H9 (cell line): ENCODE measurements around the gene C11orf65. TPM values are rescaled to one million over a fixed set of nuclear protein-coding genes. Genes with fewer than 3 reads are reported as not detected.
A peak's percentile ranks its signal among the peaks of the same experiment; 100 is the strongest.
"Not testable (repeated sequence)": the region's sequence is repeated elsewhere in the genome, so short reads cannot be mapped to it uniquely, and the experiment has no call there.

ENCODE experiments used
- DNase-seq: peaks from one replicate; pipeline ENCODE4 v3.0.0-alpha.2; 2017
- H2AFZ ChIP-seq: one replicate; pipeline ENCODE4 v1.6.1; 2013; ENCODE audit warnings: mild to moderate bottlenecking, low read length, control low read depth, moderate library complexity
- H2AK5ac ChIP-seq: 2 replicates; pipeline ENCODE4 v1.6.1; 2013; ENCODE audit warnings: low read length, control low read depth, mixed read lengths; ENCODE audit not compliant: insufficient read length
- H2BK120ac ChIP-seq: one replicate; pipeline ENCODE4 v1.6.1; 2013; ENCODE audit warnings: low read depth, mild to moderate bottlenecking, low read length, control low read depth, inconsistent platforms; ENCODE audit not compliant: poor library complexity, severe bottlenecking
- H2BK12ac ChIP-seq: 2 replicates; pipeline ENCODE4 v1.6.1; 2013; ENCODE audit warnings: low read length, control low read depth, mixed read lengths, low read depth; ENCODE audit not compliant: insufficient read length
- H2BK15ac ChIP-seq: 2 replicates; pipeline ENCODE4 v1.6.1; 2013; ENCODE audit warnings: low read depth, low read length, control low read depth
- H2BK20ac ChIP-seq: one replicate; pipeline ENCODE4 v1.6.1; 2013; ENCODE audit warnings: low read depth, mild to moderate bottlenecking, low read length, control low read depth, inconsistent platforms; ENCODE audit not compliant: poor library complexity, severe bottlenecking
- H2BK5ac ChIP-seq: 2 replicates; pipeline ENCODE4 v1.6.1; 2013; ENCODE audit warnings: low read length, control low read depth, mixed read lengths; ENCODE audit not compliant: insufficient read length
- H3K14ac ChIP-seq: 2 replicates; pipeline ENCODE4 v1.6.1; 2013; ENCODE audit warnings: low read length, control low read depth; ENCODE audit not compliant: insufficient read depth
- H3K18ac ChIP-seq: 2 replicates; pipeline ENCODE4 v1.6.1; 2013; ENCODE audit warnings: low read depth, mild to moderate bottlenecking, mixed read lengths, low read length, control low read depth; ENCODE audit not compliant: insufficient read length
- H3K23ac ChIP-seq: 2 replicates; pipeline ENCODE4 v1.6.1; 2013; ENCODE audit warnings: low read length, control low read depth, mixed read lengths, low read depth; ENCODE audit not compliant: insufficient read length
- H3K23me2 ChIP-seq: 2 replicates; pipeline ENCODE4 v1.6.1; 2013; ENCODE audit warnings: low read depth, mild to moderate bottlenecking, mixed read lengths, low read length, control low read depth; ENCODE audit not compliant: insufficient read length, poor library complexity, severe bottlenecking
- H3K27ac ChIP-seq: 2 replicates; pipeline ENCODE4 v1.5.1; 2013; ENCODE audit warnings: low read length, control low read depth, mixed read lengths, low read depth; ENCODE audit not compliant: insufficient read length
- H3K27me3 ChIP-seq: 2 replicates; pipeline ENCODE4 v1.6.1; 2013; ENCODE audit warnings: low read length, control low read depth, inconsistent platforms; ENCODE audit not compliant: insufficient read depth
- H3K4ac ChIP-seq: 2 replicates; pipeline ENCODE4 v1.6.1; 2013; ENCODE audit warnings: low read depth, mild to moderate bottlenecking, control low read depth, inconsistent platforms, low read length, moderate library complexity
- H3K4me1 ChIP-seq: 2 replicates; pipeline ENCODE4 v1.6.1; 2013; ENCODE audit warnings: low read length, control low read depth, inconsistent platforms; ENCODE audit not compliant: insufficient read depth
- H3K4me2 ChIP-seq: 2 replicates; pipeline ENCODE4 v1.6.1; 2013; ENCODE audit warnings: low read length, control low read depth, mixed read lengths; ENCODE audit not compliant: insufficient read length, insufficient read depth
- H3K56ac ChIP-seq: 2 replicates; pipeline ENCODE4 v1.6.1; 2013; ENCODE audit warnings: low read depth, mild to moderate bottlenecking, mixed read lengths, low read length, control low read depth; ENCODE audit not compliant: insufficient read length
- H3K79me1 ChIP-seq: 2 replicates; pipeline ENCODE4 v1.6.1; 2013; ENCODE audit warnings: low read depth, mild to moderate bottlenecking, moderate library complexity, low read length, control low read depth, inconsistent platforms; ENCODE audit not compliant: insufficient read depth, poor library complexity, severe bottlenecking
- H3K79me2 ChIP-seq: 2 replicates; pipeline ENCODE4 v1.6.1; 2013; ENCODE audit warnings: low read length, control low read depth, inconsistent platforms; ENCODE audit not compliant: insufficient read depth
- H3K9ac ChIP-seq: 2 replicates; pipeline ENCODE4 v1.6.1; 2013; ENCODE audit warnings: low read length, control low read depth, mixed read lengths; ENCODE audit not compliant: insufficient read length; ENCODE audit errors: extremely low read depth
- H3K9me3 ChIP-seq: one replicate; pipeline ENCODE4 v1.6.1; 2013; ENCODE audit warnings: low read depth, low read length, inconsistent platforms; ENCODE audit not compliant: control insufficient read depth
- H3T11ph ChIP-seq: one replicate; pipeline ENCODE4 v1.6.1; 2013; ENCODE audit warnings: mild to moderate bottlenecking, low read length, control low read depth, inconsistent platforms
- H4K20me1 ChIP-seq: one replicate; pipeline ENCODE4 v1.6.1; 2013; ENCODE audit not compliant: control insufficient read depth, insufficient read length, insufficient read depth
- H4K5ac ChIP-seq: 2 replicates; pipeline ENCODE4 v1.6.1; 2013; ENCODE audit warnings: low read depth, mild to moderate bottlenecking, mixed read lengths, low read length, control low read depth; ENCODE audit not compliant: insufficient read length
- H4K8ac ChIP-seq: replicated peaks from 2 replicates; pipeline ENCODE4 v1.6.1; 2013; ENCODE audit warnings: low read length, control low read depth, mixed read lengths, low read depth; ENCODE audit not compliant: insufficient read length
- H4K91ac ChIP-seq: 2 replicates; pipeline ENCODE4 v1.6.1; 2013; ENCODE audit warnings: low read depth, mild to moderate bottlenecking, moderate library complexity, mixed read lengths, low read length, control low read depth; ENCODE audit not compliant: insufficient read length
- H3K27ac Mint-ChIP-seq, 3 experiments: 2 replicates in 2 of 3; 3 replicates in 1 of 3; pipeline ENCODE4 v1.8.0; 2020 to 2021; ENCODE audit warnings: mixed read lengths in 3 of 3, mild to moderate bottlenecking in 1 of 3, moderate library complexity in 1 of 3
- H3K27me3 Mint-ChIP-seq: 2 replicates; pipeline ENCODE4 v1.8.0; 2021; ENCODE audit warnings: low read depth, mild to moderate bottlenecking, moderate library complexity, mixed read lengths
- H3K36me3 Mint-ChIP-seq, 3 experiments: 2 replicates in 2 of 3; 3 replicates in 1 of 3; pipeline ENCODE4 v1.8.0; 2020 to 2021; ENCODE audit warnings: low read depth in 3 of 3, mixed read lengths in 3 of 3; ENCODE audit not compliant: insufficient read depth in 1 of 3
- H3K4me1 Mint-ChIP-seq, 2 experiments: 2 replicates each; pipeline ENCODE4 v1.8.0; 2020; ENCODE audit warnings: mixed read lengths in 2 of 2
- H3K4me3 Mint-ChIP-seq, 2 experiments: 2 replicates in 1 of 2; 3 replicates in 1 of 2; pipeline ENCODE4 v1.8.0; 2020 to 2021; ENCODE audit warnings: mild to moderate bottlenecking in 2 of 2, mixed read lengths in 2 of 2, moderate library complexity in 1 of 2
- H3K9me3 Mint-ChIP-seq, 2 experiments: 2 replicates in 1 of 2; 3 replicates in 1 of 2; pipeline ENCODE4 v1.8.0; 2020; ENCODE audit warnings: mild to moderate bottlenecking in 2 of 2, mixed read lengths in 2 of 2, moderate library complexity in 1 of 2
- CTCF ChIP-seq: fragments of 200-600 bp; sonication (generic); conservative IDR thresholded peaks from 3 replicates; pipeline ENCODE4 v1.8.0; 2021; ENCODE audit warnings: antibody characterized with exemption, mild to moderate bottlenecking
- WGBS: extraction: QIAGEN DNeasy Blood & Tissue Kit; methylation state at CpG from one replicate; pipeline ENCODE4 v1.1.7; 2013; ENCODE audit warnings: missing lambda C conversion rate, low lambda C conversion rate, mixed read lengths; ENCODE audit not compliant: insufficient read length; ENCODE audit errors: extremely low coverage; 5-methylcytosine and 5-hydroxymethylcytosine counted together
- total RNA-seq: library from RNA; stranded (reverse); gene quantifications from 2 replicates; pipeline ENCODE4 v1.2.1, GENCODE V29; 2021

The C11orf65 gene
- total RNA-seq, 1 experiment from 2014 or later: 0.55 TPM

- peaks cover 9 to 18% of the 10 kb centered on the region in 2 experiments; a peak in 3 of 5 replicates for H3K9me3 Mint-ChIP-seq
- whole genome bisulfite sequencing: no CpG with 5 or more reads among the region's 2 CpGs
- not testable (repeated sequence) for H4K20me1 ChIP-seq, H3K36me3 Mint-ChIP-seq, H3K27me3 ChIP-seq, H3K23me2 ChIP-seq, H3K27ac ChIP-seq, H3K79me2 ChIP-seq, H2AK5ac ChIP-seq, H3K9me3 ChIP-seq, H2AFZ ChIP-seq, H4K91ac ChIP-seq, H3K4ac ChIP-seq, H3K4me1 Mint-ChIP-seq, H3K27me3 Mint-ChIP-seq, H3K4me3 Mint-ChIP-seq, H3K4me2 ChIP-seq, H3K18ac ChIP-seq, H3K23ac ChIP-seq, H4K8ac ChIP-seq, H2BK12ac ChIP-seq, H2BK15ac ChIP-seq, H3K79me1 ChIP-seq, H2BK5ac ChIP-seq, H2BK120ac ChIP-seq, H2BK20ac ChIP-seq, H3K14ac ChIP-seq, H4K5ac ChIP-seq, H3T11ph ChIP-seq, H3K4me1 ChIP-seq, H3K9ac ChIP-seq, H3K56ac ChIP-seq
- peak; percentile 30 for DNase-seq
- peak overlapping the region in 2 of 3 experiments; percentile 15 to 51; a peak in 3 of 7 replicates for H3K27ac Mint-ChIP-seq
- TF ChIP-seq CTCF: peak; percentile 38; the same call in 2 of the 3 replicates
Measured at GRCh38 chr11:108417551-108417950, 49.8 kb downstream of the C11orf65 start.
